ENCODE data around the gene ESR1.

ESR1 gene

GRCh38 chr6:152055517-152055916 lies 248.0 kb downstream of the ESR1 start:
- Histone ChIP-seq H3K4me2 (no peak overlapping the region), H3K79me2 (ENCODE audit: insufficient read depth, low read depth) (no peaks in the 10 kb centered on the region), H3K4me3 (IDR thresholded peaks at IDR 0.05; ENCODE audit: insufficient read depth, low read depth, low read length) (no peak overlapping the region), H3K36me3 (ENCODE audit: insufficient read depth) (no peaks in the 10 kb centered on the region), H4K20me1 (ENCODE audit: insufficient read depth) (no peaks in the 10 kb centered on the region), H3K27ac (no peak overlapping the region), H3K4me1 (ENCODE audit: low read depth, poor library complexity, severe bottlenecking) (peaks cover 27% of the 10 kb centered on the region), H3K9ac (no peak overlapping the region), H2AFZ (ENCODE audit: low read depth) (no peak overlapping the region), H3K27me3 (ENCODE audit: insufficient read depth, low read depth) (no peaks in the 10 kb centered on the region)
- no peak for TF ChIP-seq CTCF (conservative IDR thresholded peaks at IDR 0.05; ENCODE audit: low read depth, low read length)

GRCh38 chr6:152057832-152058498 lies 250.5 kb downstream of the ESR1 start:
- H3K27me3 ChIP-seq (ENCODE audit: insufficient read depth, low read depth) = no peaks in the 10 kb centered on the region
- no peak overlapping the region for H3K9ac ChIP-seq
- H3K4me1 ChIP-seq (ENCODE audit: low read depth, poor library complexity, severe bottlenecking) = peaks cover 27% of the 10 kb centered on the region
- H2AFZ ChIP-seq (ENCODE audit: low read depth) = no peak overlapping the region
- no peak for TF ChIP-seq CTCF (conservative IDR thresholded peaks at IDR 0.05; ENCODE audit: low read depth, low read length)
- no peak overlapping the region for H3K4me3 ChIP-seq (IDR thresholded peaks at IDR 0.05; ENCODE audit: insufficient read depth, low read depth, low read length)
- H3K36me3 ChIP-seq (ENCODE audit: insufficient read depth) = no peaks in the 10 kb centered on the region
- no peaks in the 10 kb centered on the region for H4K20me1 ChIP-seq (ENCODE audit: insufficient read depth)
- H3K4me2 ChIP-seq = no peak overlapping the region
- H3K79me2 ChIP-seq (ENCODE audit: insufficient read depth, low read depth) = no peaks in the 10 kb centered on the region
- H3K27ac ChIP-seq = no peak overlapping the region

GRCh38 chr6:152059909-152060308 lies 252.4 kb downstream of the ESR1 start:
- no peak overlapping the region for H3K4me2 ChIP-seq
- H3K27me3 ChIP-seq (ENCODE audit: insufficient read depth, low read depth) = no peaks in the 10 kb centered on the region
- H3K4me3 ChIP-seq (IDR thresholded peaks at IDR 0.05; ENCODE audit: insufficient read depth, low read depth, low read length) = no peak overlapping the region
- peaks cover 27% of the 10 kb centered on the region for H3K4me1 ChIP-seq (ENCODE audit: low read depth, poor library complexity, severe bottlenecking)
- no peaks in the 10 kb centered on the region for H3K79me2 ChIP-seq (ENCODE audit: insufficient read depth, low read depth)
- no peaks in the 10 kb centered on the region for H3K36me3 ChIP-seq (ENCODE audit: insufficient read depth)
- H2AFZ ChIP-seq (ENCODE audit: low read depth) = no peak overlapping the region
- H3K9ac ChIP-seq = no peak overlapping the region
- H4K20me1 ChIP-seq (ENCODE audit: insufficient read depth) = no peaks in the 10 kb centered on the region
- no peak for TF ChIP-seq CTCF (conservative IDR thresholded peaks at IDR 0.05; ENCODE audit: low read depth, low read length)
- H3K27ac ChIP-seq = no peak overlapping the region

GRCh38 chr6:152062476-152062875 lies 255.0 kb downstream of the ESR1 start:
- no peak overlapping the region for H2AFZ ChIP-seq (ENCODE audit: low read depth)
- no peaks in the 10 kb centered on the region for H4K20me1 ChIP-seq (ENCODE audit: insufficient read depth)
- H3K36me3 ChIP-seq (ENCODE audit: insufficient read depth) = no peaks in the 10 kb centered on the region
- H3K9ac ChIP-seq = no peak overlapping the region
- H3K79me2 ChIP-seq (ENCODE audit: insufficient read depth, low read depth) = no peaks in the 10 kb centered on the region
- no peak overlapping the region for H3K27ac ChIP-seq
- no peak for TF ChIP-seq CTCF (conservative IDR thresholded peaks at IDR 0.05; ENCODE audit: low read depth, low read length)
- no peak overlapping the region for H3K4me3 ChIP-seq (IDR thresholded peaks at IDR 0.05; ENCODE audit: insufficient read depth, low read depth, low read length)
- H3K4me2 ChIP-seq = no peak overlapping the region
- H3K4me1 ChIP-seq (ENCODE audit: low read depth, poor library complexity, severe bottlenecking) = peaks cover 7% of the 10 kb centered on the region
- no peaks in the 10 kb centered on the region for H3K27me3 ChIP-seq (ENCODE audit: insufficient read depth, low read depth)

Data from KMS-11 (cell line).